DOHH2 (cell line): ENCODE measurements around the gene TRPV6.

Experiments
- H3F3A ChIP-seq: fragments of 200-600 bp; sonication (generic), shearing (Covaris generic); 2 replicates; pipeline ENCODE4 v1.6.0; 2016; ENCODE audit warnings: antibody characterized with exemption, mild to moderate bottlenecking; ENCODE audit not compliant: control insufficient read depth, insufficient read depth
- H3K27ac ChIP-seq: fragments of 200-600 bp; sonication (generic); 2 replicates; pipeline ENCODE4 v1.5.1; 2014; ENCODE audit warnings: low read depth, mild to moderate bottlenecking, low read length, moderate library complexity
- H3K27me3 ChIP-seq: fragments of 200-600 bp; sonication (generic); 2 replicates; pipeline ENCODE4 v1.6.1; 2014; ENCODE audit warnings: mild to moderate bottlenecking, low read length, mixed read lengths; ENCODE audit not compliant: control insufficient read depth
- H3K36me3 ChIP-seq: fragments of 200-600 bp; sonication (generic); 2 replicates; pipeline ENCODE4 v1.6.1; 2014; ENCODE audit warnings: mild to moderate bottlenecking, low read length, moderate library complexity, mixed read lengths; ENCODE audit not compliant: control insufficient read depth
- H3K4me1 ChIP-seq: fragments of 200-600 bp; sonication (generic); 2 replicates; pipeline ENCODE4 v1.6.1; 2014; ENCODE audit warnings: mild to moderate bottlenecking, low read length, mixed read lengths; ENCODE audit not compliant: control insufficient read depth
- H3K4me2 ChIP-seq: fragments of 200-600 bp; sonication (generic); 2 replicates; pipeline ENCODE4 v1.6.0; 2014; ENCODE audit warnings: mild to moderate bottlenecking, low read length, moderate library complexity
- H3K4me3 ChIP-seq: fragments of 200-600 bp; sonication (generic); 2 replicates; pipeline ENCODE4 v1.5.1; 2014; ENCODE audit warnings: mild to moderate bottlenecking, low read length, mixed read lengths
- H3K79me2 ChIP-seq: fragments of 200-600 bp; sonication (generic); 2 replicates; pipeline ENCODE4 v1.6.1; 2014; ENCODE audit warnings: mild to moderate bottlenecking, low read length, mixed read lengths; ENCODE audit not compliant: control insufficient read depth
- H3K9me2 ChIP-seq: fragments of 200-600 bp; sonication (generic); replicated peaks from 2 replicates; pipeline ENCODE4 v1.6.1; 2014; ENCODE audit warnings: mild to moderate bottlenecking, low read length, mixed read lengths; ENCODE audit not compliant: control insufficient read depth
- H3K9me3 ChIP-seq: fragments of 200-600 bp; sonication (generic); 2 replicates; pipeline ENCODE4 v1.6.1; 2014; ENCODE audit warnings: antibody characterized with exemption, low read length, mixed read lengths; ENCODE audit not compliant: control insufficient read depth, insufficient read depth
- H4K20me1 ChIP-seq: fragments of 200-600 bp; sonication (generic); 2 replicates; pipeline ENCODE4 v1.6.0; 2014; ENCODE audit warnings: low read depth, mild to moderate bottlenecking, antibody characterized with exemption, low read length, moderate library complexity; ENCODE audit not compliant: control insufficient read depth, insufficient read depth
- CTCF ChIP-seq: fragments of 200-600 bp; sonication (generic); IDR thresholded peaks from one replicate; pipeline ENCODE4 v1.5.1; 2014; ENCODE audit warnings: antibody characterized with exemption, mild to moderate bottlenecking, low read depth, low read length; ENCODE audit not compliant: poor library complexity, severe bottlenecking
- EZH2phosphoT487 ChIP-seq: fragments of 200-600 bp; sonication (generic); IDR thresholded peaks from 2 replicates; pipeline ENCODE4 v1.6.1; 2017; ENCODE audit warnings: borderline replicate concordance, mild to moderate bottlenecking, antibody characterized with exemption, low read length, moderate library complexity, mixed read lengths

TRPV6 gene

GRCh38 chr7:142822714-142823113 lies 62.8 kb downstream of the TRPV6 start:
- no peak overlapping the region for H3K4me3 ChIP-seq
- H3K36me3 ChIP-seq = no peaks in the 10 kb centered on the region
- no peaks in the 10 kb centered on the region for H4K20me1 ChIP-seq
- H3F3A ChIP-seq = no peaks in the 10 kb centered on the region
- H3K9me3 ChIP-seq = peaks cover 11% of the 10 kb centered on the region
- peaks cover 25% of the 10 kb centered on the region for H3K27me3 ChIP-seq
- no peak for TF ChIP-seq CTCF
- no peak for TF ChIP-seq EZH2phosphoT487
- no peaks in the 10 kb centered on the region for H3K9me2 ChIP-seq
- H3K79me2 ChIP-seq = no peaks in the 10 kb centered on the region
- H3K4me2 ChIP-seq = no peak overlapping the region
- H3K4me1 ChIP-seq = no peaks in the 10 kb centered on the region
- no peak overlapping the region for H3K27ac ChIP-seq
